Suprapubic skin (tissue), 4 donors: Measurements from ENCODE around the gene VASN.
"Not testable (repeated sequence)": the region's sequence is repeated elsewhere in the genome, so short reads cannot be mapped to it uniquely, and the experiment has no call there.

Source experiments
- EP300 ChIP-seq: sonication (generic); formaldehyde crosslinking; IDR thresholded peaks from one replicate; pipeline ENCODE4 v1.6.1; 2017; ENCODE audit warnings: antibody characterized with exemption
- POLR2A ChIP-seq, 2 donors: fragments of 450-650 bp; IDR thresholded peaks; one replicate each; pipeline ENCODE4 v1.6.1; 2017; ENCODE audit warnings: antibody characterized with exemption in 2 of 2, mild to moderate bottlenecking in 2 of 2, moderate library complexity in 2 of 2
- POLR2AphosphoS5 ChIP-seq, 3 donors: sonication (generic); formaldehyde crosslinking; IDR thresholded peaks; one replicate each; pipeline ENCODE4 v1.6.1; 2017; ENCODE audit warnings: antibody characterized with exemption in 3 of 3
- TF ChIP-seq, protein P1 (sequence below), 2 donors: fragments of 200-600 bp in 1 of 2; fragments of 450-650 bp in 1 of 2; sonication (generic) in 1 of 2; IDR thresholded peaks; one replicate each; pipeline ENCODE4 v1.5.1; 2016 to 2019; ENCODE audit warnings: antibody characterized with exemption in 2 of 2, mild to moderate bottlenecking in 1 of 2, moderate library complexity in 1 of 2

DNA sequence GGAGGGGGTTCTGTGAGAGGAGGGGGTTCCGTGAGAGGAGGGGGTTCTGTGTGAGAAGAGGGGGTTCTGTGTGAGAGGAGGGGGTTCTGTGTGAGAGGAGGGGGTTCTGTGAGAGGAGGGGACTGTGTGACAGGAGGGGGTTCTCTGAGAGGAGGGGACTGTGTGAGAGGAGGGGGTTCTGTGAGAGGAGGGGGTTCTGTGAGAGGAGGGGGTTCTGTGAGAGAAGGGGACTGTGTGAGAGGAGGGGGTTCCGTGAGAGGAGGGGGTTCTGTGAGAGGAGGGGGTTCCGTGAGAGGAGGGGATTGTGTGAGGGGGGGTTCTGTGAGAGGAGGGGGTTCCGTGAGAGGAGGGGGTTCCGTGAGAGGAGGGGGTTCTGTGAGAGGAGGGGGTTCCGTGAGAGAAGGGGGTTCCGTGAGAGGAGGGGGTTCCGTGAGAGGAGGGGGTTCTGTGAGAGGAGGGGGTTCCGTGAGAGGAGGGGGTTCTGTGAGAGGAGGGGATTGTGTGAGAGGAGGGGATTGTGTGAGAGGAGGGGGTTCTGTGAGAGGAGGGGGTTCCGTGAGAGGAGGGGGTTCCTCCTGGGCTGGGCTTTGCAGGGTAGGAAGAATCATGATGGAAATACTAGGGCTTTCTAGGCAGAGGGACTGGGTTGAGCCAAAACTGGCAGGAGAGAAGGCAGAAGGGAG lies 27.2 kb upstream of the VASN start:
- not testable (repeated sequence) for TF ChIP-seq POLR2A (IDR thresholded peaks at IDR 0.05); POLR2AphosphoS5 (IDR thresholded peaks at IDR 0.05); EP300
- TF ChIP-seq, protein P1, sequence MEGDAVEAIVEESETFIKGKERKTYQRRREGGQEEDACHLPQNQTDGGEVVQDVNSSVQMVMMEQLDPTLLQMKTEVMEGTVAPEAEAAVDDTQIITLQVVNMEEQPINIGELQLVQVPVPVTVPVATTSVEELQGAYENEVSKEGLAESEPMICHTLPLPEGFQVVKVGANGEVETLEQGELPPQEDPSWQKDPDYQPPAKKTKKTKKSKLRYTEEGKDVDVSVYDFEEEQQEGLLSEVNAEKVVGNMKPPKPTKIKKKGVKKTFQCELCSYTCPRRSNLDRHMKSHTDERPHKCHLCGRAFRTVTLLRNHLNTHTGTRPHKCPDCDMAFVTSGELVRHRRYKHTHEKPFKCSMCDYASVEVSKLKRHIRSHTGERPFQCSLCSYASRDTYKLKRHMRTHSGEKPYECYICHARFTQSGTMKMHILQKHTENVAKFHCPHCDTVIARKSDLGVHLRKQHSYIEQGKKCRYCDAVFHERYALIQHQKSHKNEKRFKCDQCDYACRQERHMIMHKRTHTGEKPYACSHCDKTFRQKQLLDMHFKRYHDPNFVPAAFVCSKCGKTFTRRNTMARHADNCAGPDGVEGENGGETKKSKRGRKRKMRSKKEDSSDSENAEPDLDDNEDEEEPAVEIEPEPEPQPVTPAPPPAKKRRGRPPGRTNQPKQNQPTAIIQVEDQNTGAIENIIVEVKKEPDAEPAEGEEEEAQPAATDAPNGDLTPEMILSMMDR (IDR thresholded peaks at IDR 0.05): not testable (repeated sequence)
